PC-3 (cell line): ENCODE results near the gene PDLIM7. TPM values are rescaled to one million over a fixed set of nuclear protein-coding genes. Genes with fewer than 3 reads are reported as not detected.

ENCODE experiments used
- ATAC-seq: fragments of 200-7000 bp; cut with Tn5 transposase; 2 replicates; pipeline ENCODE4 v1.9.1; 2020; ENCODE audit warnings: mild to moderate bottlenecking, moderate library complexity
- BruUV-seq: library from RNA; stranded (reverse); fragments of 400-500 nt; replicated peaks from 2 replicates; lab custom pipeline; 2021; lab: Mats Ljungman, UMichigan
- CTCF ChIA-PET: fragments of 300-600 bp; sonication (Branson Sonifier 250); formaldehyde crosslinking; loops from one replicate; lab custom pipeline; 2022; ENCODE audit warnings: antibody characterized with exemption; lab: Charles Lee
- POLR2A ChIA-PET: fragments of 300-600 bp; sonication (Branson Sonifier 250); formaldehyde crosslinking; loops from one replicate; lab custom pipeline; 2022; ENCODE audit warnings: antibody characterized with exemption; ENCODE audit not compliant: unreplicated experiment; lab: Charles Lee
- DNase-seq: peaks from one replicate; pipeline ENCODE4 v3.0.0-alpha.2; 2015
- H2AFZ ChIP-seq: fragments of 300-600 bp; sonication (generic); 2 replicates; pipeline ENCODE4 v1.6.0; 2016; ENCODE audit warnings: antibody characterized with exemption, low read length
- H3F3A ChIP-seq: fragments of 300-600 bp; sonication (generic); one replicate; pipeline ENCODE4 v1.6.0; 2017; ENCODE audit warnings: antibody characterized with exemption, low read length, control low read depth, mild to moderate bottlenecking; ENCODE audit not compliant: unreplicated experiment
- H3K27ac ChIP-seq: fragments of 300-600 bp; sonication (generic); 2 replicates; pipeline ENCODE4 v1.5.1; 2016; ENCODE audit warnings: mild to moderate bottlenecking, low read length
- H3K27me3 ChIP-seq: fragments of 300-600 bp; sonication (generic); 2 replicates; pipeline ENCODE4 v1.6.1; 2016; ENCODE audit warnings: low read length, mixed read lengths
- H3K36me3 ChIP-seq: fragments of 300-600 bp; sonication (generic); 2 replicates; pipeline ENCODE4 v1.6.1; 2016; ENCODE audit warnings: low read depth, mixed run types, low read length, mixed read lengths
- H3K4me1 ChIP-seq: fragments of 300-600 bp; sonication (generic); 2 replicates; pipeline ENCODE4 v1.5.1; 2016; ENCODE audit warnings: low read length; ENCODE audit not compliant: insufficient read depth
- H3K4me2 ChIP-seq: fragments of 300-600 bp; sonication (generic); 2 replicates; pipeline ENCODE4 v1.6.0; 2016; ENCODE audit warnings: low read length
- H3K4me3 ChIP-seq: fragments of 300-600 bp; sonication (generic); 2 replicates; pipeline ENCODE4 v1.5.1; 2016; ENCODE audit warnings: mild to moderate bottlenecking, low read length, mixed read lengths
- H3K79me2 ChIP-seq: fragments of 300-600 bp; sonication (generic); 2 replicates; pipeline ENCODE4 v1.6.1; 2017; ENCODE audit warnings: low read length, mixed read lengths
- H3K9ac ChIP-seq: fragments of 300-600 bp; sonication (generic); 2 replicates; pipeline ENCODE4 v1.6.0; 2016; ENCODE audit warnings: mild to moderate bottlenecking, low read length
- H3K9me2 ChIP-seq: fragments of 300-600 bp; sonication (generic); replicated peaks from 2 replicates; pipeline ENCODE4 v1.6.1; 2016; ENCODE audit warnings: mixed run types, low read length, mixed read lengths
- H3K9me3 ChIP-seq: fragments of 300-600 bp; sonication (generic); 2 replicates; pipeline ENCODE4 v1.6.1; 2016; ENCODE audit warnings: low read length, mixed read lengths
- H4K20me1 ChIP-seq: fragments of 300-600 bp; sonication (generic); 2 replicates; pipeline ENCODE4 v1.6.1; 2016; ENCODE audit warnings: low read length, mixed read lengths
- CTCF ChIP-seq: fragments of 300-600 bp; sonication (generic); conservative IDR thresholded peaks from 2 replicates; pipeline ENCODE4 v1.5.1; 2017; ENCODE audit warnings: antibody characterized with exemption, low read depth, mild to moderate bottlenecking, low read length
- EZH2 ChIP-seq: fragments of 300-600 bp; sonication (generic); IDR thresholded peaks from one replicate; pipeline ENCODE4 v1.6.1; 2017; ENCODE audit warnings: antibody characterized with exemption, mild to moderate bottlenecking, low read length; ENCODE audit not compliant: unreplicated experiment
- EZH2phosphoT487 ChIP-seq: fragments of 300-600 bp; sonication (generic); IDR thresholded peaks from 2 replicates; pipeline ENCODE4 v1.6.1; 2018; ENCODE audit warnings: mild to moderate bottlenecking, antibody characterized with exemption, low read length, borderline replicate concordance
- intact Hi-C: fragments of 100-400 bp; cut with micrococcal nuclease; formaldehyde crosslinking; loops from 2 replicates; pipeline ENCODE4 v1.9.0; 2023
- total RNA-seq: library from RNA; depleted of rRNA; stranded (reverse); fragments of >200 nt; gene quantifications from 2 replicates; pipeline ENCODE4 v1.2.3, GENCODE V29; 2014

PDLIM7 gene
- total RNA-seq, 1 experiment from 2014 or later: 159 TPM

- Histone ChIP-seq H3F3A (peaks cover 3% of the 10 kb centered on the region), H3K9me3 (no peaks in the 10 kb centered on the region), H3K36me3 (peaks cover 20% of the 10 kb centered on the region), H3K79me2 (no peaks in the 10 kb centered on the region), H3K4me2 (no peak overlapping the region), H3K9me2 (no peaks in the 10 kb centered on the region), H3K4me1 (no peaks in the 10 kb centered on the region), H3K27ac (no peak overlapping the region), H2AFZ (no peak overlapping the region), H4K20me1 (no peaks in the 10 kb centered on the region), H3K27me3 (no peaks in the 10 kb centered on the region), H3K9ac (no peak overlapping the region), H3K4me3 (no peak overlapping the region)
- ChIA-PET CTCF (no interaction called here), POLR2A (no interaction called here)
- ATAC-seq: no peak
- TF ChIP-seq EZH2phosphoT487 (no peak), EZH2 (no peak), CTCF (no peak)
- BruUV-seq: no TSS peak
- DNase-seq: peak; percentile 1
- intact Hi-C loops: no loop called here
These were observed 13.2 kb downstream of the PDLIM7 start for GRCh38 chr5:177483994-177484901.

GRCh38 chr5:177483042-177483441 is 14.4 kb downstream of the PDLIM7 start:
- Histone ChIP-seq H3K9ac (no peak overlapping the region), H3K4me2 (no peak overlapping the region), H3K27ac (no peak overlapping the region), H3K4me3 (no peak overlapping the region), H3K4me1 (no peaks in the 10 kb centered on the region), H3K9me2 (no peaks in the 10 kb centered on the region), H4K20me1 (no peaks in the 10 kb centered on the region), H3K9me3 (no peaks in the 10 kb centered on the region), H3K36me3 (peaks cover 11% of the 10 kb centered on the region), H3F3A (peaks cover 3% of the 10 kb centered on the region), H3K27me3 (no peaks in the 10 kb centered on the region), H3K79me2 (no peaks in the 10 kb centered on the region), H2AFZ (no peak overlapping the region)
- POLR2A ChIA-PET: no interaction called here
- no peak for TF ChIP-seq CTCF
- TF ChIP-seq EZH2phosphoT487: no peak
- TF ChIP-seq EZH2: no peak
- BruUV-seq: no TSS peak
- ATAC-seq (no peak), DNase-seq (no peak)
- CTCF ChIA-PET: no interaction called here
- intact Hi-C loops: no loop called here

- no peaks in the 10 kb centered on the region for H3K9me3 ChIP-seq
- no peaks in the 10 kb centered on the region for H4K20me1 ChIP-seq
- DNase-seq (no peak), ATAC-seq (0 out of 2 replicates have a peak, but pooled peaks have one; percentile 8)
- intact Hi-C loops: no loop called here
- H3K4me3 ChIP-seq: no peak overlapping the region
- H3K27ac ChIP-seq: no peak overlapping the region
- H3K79me2 ChIP-seq: no peaks in the 10 kb centered on the region
- H3K36me3 ChIP-seq: peaks cover 5% of the 10 kb centered on the region
- ChIA-PET POLR2A (no interaction called here), CTCF (no interaction called here)
- no peaks in the 10 kb centered on the region for H3K4me1 ChIP-seq
- peaks cover 3% of the 10 kb centered on the region for H3F3A ChIP-seq
- no peaks in the 10 kb centered on the region for H3K9me2 ChIP-seq
- no TSS peak for BruUV-seq
- H3K9ac ChIP-seq: no peak overlapping the region
- no peaks in the 10 kb centered on the region for H3K27me3 ChIP-seq
- no peak overlapping the region for H3K4me2 ChIP-seq
- TF ChIP-seq EZH2 (no peak), CTCF (no peak), EZH2phosphoT487 (no peak)
- H2AFZ ChIP-seq: no peak overlapping the region
These were observed 15.0 kb downstream of the PDLIM7 start for GRCh38 chr5:177482359-177482795.
